Esophagus muscularis mucosa (tissue), 4 donors: ENCODE data around the gene PRLR. TPM values are rescaled to one million over a fixed set of nuclear protein-coding genes. Genes with fewer than 3 reads are reported as not detected.

Source experiments
- DNase-seq: peaks from one replicate; pipeline ENCODE4 v3.0.0-alpha.2; 2017; ENCODE audit errors: extremely low spot score
- H3K27ac ChIP-seq, 4 donors: fragments of 200-600 bp; sonication (generic); replicated peaks in 1 of 4; 1 replicate in 3 of 4; 2 replicates in 1 of 4; pipeline ENCODE4 v1.5.1; 2016 to 2019; ENCODE audit warnings: mild to moderate bottlenecking in 1 of 4
- H3K27me3 ChIP-seq, 4 donors: fragments of 200-600 bp; sonication (generic); one replicate each; pipeline versions ENCODE4 v1.5.1 to v1.6.0; 2016 to 2019
- H3K36me3 ChIP-seq, 4 donors: fragments of 200-600 bp; sonication (generic); one replicate each; pipeline ENCODE4 v1.5.1; 2016 to 2019
- H3K4me1 ChIP-seq, 4 donors: fragments of 200-600 bp; sonication (generic); one replicate each; pipeline ENCODE4 v1.5.1; 2016 to 2019
- H3K4me3 ChIP-seq, 4 donors: fragments of 200-600 bp; sonication (generic); 1 replicate in 2 of 4; 2 replicates in 2 of 4; pipeline ENCODE4 v1.5.1; 2016 to 2019; ENCODE audit warnings: mild to moderate bottlenecking in 4 of 4, moderate library complexity in 1 of 4
- H3K9me3 ChIP-seq, 4 donors: fragments of 200-600 bp; sonication (generic); 1 replicate in 3 of 4; 2 replicates in 1 of 4; pipeline ENCODE4 v1.5.1; 2016 to 2019
- CTCF ChIP-seq, 3 experiments: fragments of 200-600 bp in 2 of 3; fragments of 450-650 bp in 1 of 3; sonication (generic) in 2 of 3; IDR thresholded peaks; one replicate each; pipeline ENCODE4 v1.5.1; 2017 to 2019; ENCODE audit warnings: antibody characterized with exemption in 3 of 3, mild to moderate bottlenecking in 2 of 3, moderate library complexity in 1 of 3
- EP300 ChIP-seq: sonication (generic); formaldehyde crosslinking; IDR thresholded peaks from one replicate; pipeline ENCODE4 v1.6.1; 2017; ENCODE audit warnings: antibody characterized with exemption
- POLR2A ChIP-seq: fragments of 450-650 bp; IDR thresholded peaks from one replicate; pipeline ENCODE4 v1.6.1; 2017; ENCODE audit warnings: antibody characterized with exemption, moderate library complexity, mild to moderate bottlenecking, low read depth
- POLR2AphosphoS5 ChIP-seq, 2 donors: sonication (generic); formaldehyde crosslinking; IDR thresholded peaks; one replicate each; pipeline ENCODE4 v1.6.1; 2017; ENCODE audit warnings: antibody characterized with exemption in 2 of 2
- WGBS: methylation state at CpG from one replicate; pipeline ENCODE4 v1.1.5; 2018; 5-methylcytosine and 5-hydroxymethylcytosine counted together
- intact Hi-C: fragments of 100-400 bp; cut with DNase I; formaldehyde crosslinking; loops from one replicate; pipeline ENCODE4 v1.15.1; 2023
- total RNA-seq, 4 donors: library from RNA; depleted of rRNA; stranded (reverse); fragments of >200 nt; gene quantifications; one replicate each; pipeline versions ENCODE4 v1.1.0 to v1.2.1, GENCODE V29; 2016

PRLR gene
- total RNA-seq, 4 donors from 2014 or later, result 0.66 to 1.7 (median 0.79) TPM

GRCh38 chr5:35264509-35264908 lies 34.2 kb upstream of the PRLR start:
- intact Hi-C loops, result no loop called here
- no peak for DNase-seq
- Histone ChIP-seq H3K4me1 (no peaks in the 10 kb centered on the region), H3K4me3 (no peak overlapping the region), H3K36me3 (no peaks in the 10 kb centered on the region), H3K27me3 (no peaks in the 10 kb centered on the region), H3K9me3 (no peaks in the 10 kb centered on the region), H3K27ac (no peak overlapping the region)
- no peak for TF ChIP-seq POLR2AphosphoS5 (IDR thresholded peaks at IDR 0.05)
- TF ChIP-seq CTCF (IDR thresholded peaks at IDR 0.05), result no peak
- TF ChIP-seq EP300, result no peak
- TF ChIP-seq POLR2A, result no peak
- 88% methylated on average over 2 of the region's 2 CpGs for WGBS

- no peak for DNase-seq
- no peaks in the 10 kb centered on the region for H3K27me3 ChIP-seq
- no peaks in the 10 kb centered on the region for H3K9me3 ChIP-seq
- H3K4me3 ChIP-seq, result no peak overlapping the region
- WGBS, result 48% methylated on average over 2 of the region's 2 CpGs
- TF ChIP-seq EP300 (no peak), CTCF (IDR thresholded peaks at IDR 0.05) (no peak), POLR2AphosphoS5 (IDR thresholded peaks at IDR 0.05) (no peak), POLR2A (no peak)
- H3K36me3 ChIP-seq, result no peaks in the 10 kb centered on the region
- intact Hi-C loops, result no loop called here
- no peak overlapping the region for H3K27ac ChIP-seq
- H3K4me1 ChIP-seq, result no peaks in the 10 kb centered on the region
These were observed 33.1 kb upstream of the PRLR start for GRCh38 chr5:35263266-35263877.

GRCh38 chr5:35253582-35253981 lies 23.3 kb upstream of the PRLR start:
- H3K27ac ChIP-seq, result no peak overlapping the region
- TF ChIP-seq EP300, result no peak
- TF ChIP-seq CTCF (IDR thresholded peaks at IDR 0.05), result no peak
- no peak for TF ChIP-seq POLR2AphosphoS5 (IDR thresholded peaks at IDR 0.05)
- no peak for TF ChIP-seq POLR2A
- no peaks in the 10 kb centered on the region for H3K27me3 ChIP-seq
- H3K9me3 ChIP-seq, result peaks cover 0 to 16% (median 13%) of the 10 kb centered on the region in 4 donors
- H3K4me3 ChIP-seq, result no peak overlapping the region
- WGBS, result 86% methylated on average over 3 of the region's 3 CpGs
- intact Hi-C loops, result no loop called here
- H3K4me1 ChIP-seq, result no peaks in the 10 kb centered on the region
- H3K36me3 ChIP-seq, result no peaks in the 10 kb centered on the region
- DNase-seq, result no peak

- H3K4me3 ChIP-seq, result no peak overlapping the region
- H3K27ac ChIP-seq, result no peak overlapping the region
- H3K36me3 ChIP-seq, result no peaks in the 10 kb centered on the region
- H3K4me1 ChIP-seq, result no peaks in the 10 kb centered on the region
- TF ChIP-seq POLR2A, result no peak
- no peak for TF ChIP-seq POLR2AphosphoS5 (IDR thresholded peaks at IDR 0.05)
- TF ChIP-seq EP300, result no peak
- TF ChIP-seq CTCF (IDR thresholded peaks at IDR 0.05), result no peak
- no peak for DNase-seq
- peaks cover 0 to 16% (median 13%) of the 10 kb centered on the region in 4 donors for H3K9me3 ChIP-seq
- WGBS, result 95% methylated on average over 2 of the region's 2 CpGs
- no peaks in the 10 kb centered on the region for H3K27me3 ChIP-seq
- intact Hi-C loops, result no loop called here
These were observed 22.7 kb upstream of the PRLR start for GRCh38 chr5:35252963-35253362.
